ENCODE measurements around the gene RUNX1.

Gene RUNX1

DNA sequence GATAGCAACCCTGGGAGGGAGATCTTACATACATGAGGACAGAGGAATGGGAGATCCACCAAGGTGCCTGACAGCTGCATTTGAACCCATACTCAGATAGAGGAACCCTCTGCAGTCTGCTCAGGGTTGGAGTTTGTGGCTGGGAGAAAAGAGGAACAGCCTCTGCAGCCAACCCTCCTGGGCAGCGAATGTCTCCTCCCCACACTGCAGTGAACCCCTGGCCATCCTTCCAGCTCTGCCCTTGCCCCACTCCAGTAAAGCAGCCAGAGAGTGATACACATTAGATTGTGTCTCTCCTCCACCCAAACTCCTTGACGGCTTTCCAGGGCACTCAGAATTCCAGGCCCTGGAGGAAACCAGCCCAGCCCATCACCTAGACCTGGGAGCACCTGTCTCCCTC is 137.7 kb downstream of the RUNX1 start:
- no peak for TF ChIP-seq GATA2 (IDR thresholded peaks at IDR 0.05; ENCODE audit: low read depth, low read length)
- no peak for TF ChIP-seq GATA3 (IDR thresholded peaks at IDR 0.05; ENCODE audit: low read depth, low read length)

DNA sequence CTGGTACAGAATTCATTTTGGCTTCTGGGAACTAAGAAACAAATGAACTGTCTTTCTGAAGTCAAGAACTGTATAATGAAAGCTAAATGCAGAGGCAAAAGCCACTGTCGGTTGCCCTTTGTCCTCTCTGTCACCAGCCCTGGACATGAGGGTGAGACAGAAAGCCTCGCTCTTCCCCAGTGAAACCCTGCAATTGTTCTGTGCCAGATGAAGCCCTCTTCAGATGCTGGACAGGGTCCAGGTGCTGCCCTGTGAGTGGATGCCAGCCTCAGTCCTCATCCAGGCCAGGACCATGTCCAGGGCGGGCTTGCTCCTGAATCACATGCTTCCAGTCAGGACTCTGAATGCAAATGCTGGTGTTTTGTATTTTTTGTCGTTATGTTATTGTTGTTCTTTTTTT is 138.7 kb downstream of the RUNX1 start:
- TF ChIP-seq GATA2 (IDR thresholded peaks at IDR 0.05; ENCODE audit: low read depth, low read length): no peak
- TF ChIP-seq GATA3 (IDR thresholded peaks at IDR 0.05; ENCODE audit: low read depth, low read length): no peak

DNA sequence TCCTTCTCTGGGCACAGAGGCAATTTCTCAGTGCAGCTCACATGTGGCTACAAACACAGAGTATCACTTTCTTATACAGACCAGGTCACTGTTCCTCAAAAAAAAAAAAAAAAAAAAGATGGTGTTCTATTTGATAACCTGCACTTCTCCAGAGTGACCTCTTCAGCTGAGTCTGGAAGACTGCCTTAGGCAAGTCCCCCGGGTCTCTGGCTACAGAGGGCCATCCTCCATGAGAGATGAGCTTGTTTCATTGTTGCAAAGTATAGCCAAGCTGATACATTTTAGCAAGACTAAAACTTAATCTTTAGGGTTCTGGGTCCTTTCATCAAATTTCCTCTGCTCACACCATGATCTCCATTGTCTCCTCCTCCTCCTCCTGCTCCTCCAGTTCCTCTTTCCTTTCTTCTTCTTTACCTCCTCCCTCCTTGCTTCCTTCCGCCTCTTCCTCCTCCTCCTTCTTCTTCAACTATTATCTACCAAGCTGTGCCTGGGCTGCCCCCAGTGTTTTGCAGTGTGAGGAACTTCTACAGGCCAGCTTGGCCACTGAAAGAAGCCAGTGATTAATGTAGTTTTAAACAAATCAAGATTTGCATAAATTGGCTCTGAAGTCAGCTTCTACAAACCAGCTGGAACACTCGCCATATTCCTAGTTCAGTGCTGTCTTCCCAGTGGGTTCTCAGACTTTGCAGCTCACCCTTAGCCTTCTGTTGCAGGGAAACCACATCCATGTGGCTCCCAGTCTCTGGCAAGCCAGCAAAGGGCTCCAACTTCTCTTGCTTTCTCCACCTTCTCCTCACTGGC is 139.4 kb downstream of the RUNX1 start:
- TF ChIP-seq GATA3 (IDR thresholded peaks at IDR 0.05; ENCODE audit: low read depth, low read length) (no peak), GATA2 (IDR thresholded peaks at IDR 0.05; ENCODE audit: low read depth, low read length) (no peak)

DNA sequence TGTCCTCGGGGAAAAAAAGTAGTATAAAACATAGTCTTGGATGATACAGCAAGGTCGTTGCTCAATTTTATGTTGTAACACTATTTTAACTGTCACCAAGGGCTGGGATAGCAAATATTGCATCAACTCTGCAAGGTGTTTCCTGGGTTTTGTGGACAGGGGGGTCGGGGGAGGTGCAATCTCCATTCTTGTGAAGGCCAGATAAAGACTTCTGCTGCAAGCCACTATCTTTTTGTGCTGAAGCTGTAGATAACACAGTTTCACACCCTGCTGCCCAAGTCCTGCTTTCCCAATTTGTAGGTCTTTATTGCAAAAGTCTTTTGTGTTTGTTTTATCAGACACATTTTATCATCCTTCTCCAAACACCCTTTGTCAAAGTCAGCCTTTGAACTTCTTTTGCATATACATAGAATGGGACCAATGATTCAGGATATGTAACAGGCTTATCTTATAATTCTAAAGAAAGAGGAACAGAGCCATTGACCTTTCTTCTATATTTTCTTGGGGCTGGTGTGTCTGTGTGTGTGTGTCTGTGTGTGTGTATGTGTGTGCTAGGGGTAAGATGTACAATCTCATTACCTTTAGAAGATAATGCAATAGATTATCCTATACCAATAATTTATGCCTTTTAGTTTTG is 140.6 kb downstream of the RUNX1 start:
- TF ChIP-seq GATA2 (IDR thresholded peaks at IDR 0.05; ENCODE audit: low read depth, low read length) (no peak), GATA3 (IDR thresholded peaks at IDR 0.05; ENCODE audit: low read depth, low read length) (no peak)

DNA sequence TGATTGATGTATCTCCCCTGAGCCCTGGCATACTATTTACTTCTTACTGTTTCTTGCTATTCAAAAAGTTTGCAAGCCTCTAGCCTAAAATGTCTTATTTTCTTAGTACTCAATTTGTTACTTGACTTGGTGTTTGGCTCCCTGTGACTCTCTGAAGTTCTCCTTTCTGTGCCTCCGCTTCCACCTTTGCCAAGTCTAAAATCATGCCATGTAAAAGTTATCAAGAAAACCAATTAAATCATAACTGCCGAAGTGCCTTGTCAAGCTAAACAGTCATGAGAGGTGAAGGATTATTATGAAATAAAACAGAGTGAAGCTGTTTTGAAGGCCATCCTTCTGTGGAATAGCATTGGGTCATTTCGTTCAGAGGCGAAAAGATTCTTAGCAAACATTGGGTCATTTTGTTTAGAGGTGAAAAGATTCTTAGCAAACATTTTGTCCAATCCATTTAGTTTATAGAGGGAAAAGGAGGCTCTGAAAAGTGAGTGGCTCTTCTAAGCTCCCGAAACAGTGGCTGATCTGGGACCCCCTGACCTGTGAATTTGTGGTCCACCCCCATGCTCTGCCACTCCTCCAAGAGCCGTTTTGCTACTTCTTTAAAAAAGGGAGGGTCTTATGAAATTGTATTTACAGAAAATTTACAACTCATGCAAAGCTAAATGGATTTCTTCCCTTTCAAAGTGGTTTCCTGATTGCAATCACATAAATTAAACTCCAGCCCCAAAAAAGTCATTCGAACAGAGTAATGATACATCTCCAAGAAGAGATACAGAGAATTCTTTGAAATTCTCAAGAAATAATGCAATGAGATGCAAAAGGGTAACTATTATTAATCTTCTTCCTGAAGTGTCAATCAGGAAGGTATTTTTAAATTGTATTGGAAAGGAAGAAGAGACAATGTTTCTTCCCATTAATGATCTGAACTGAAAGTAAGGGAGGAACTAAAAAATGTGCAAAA is 141.4 kb downstream of the RUNX1 start:
- TF ChIP-seq GATA2 (IDR thresholded peaks at IDR 0.05; ENCODE audit: low read depth, low read length) (no peak), GATA3 (IDR thresholded peaks at IDR 0.05; ENCODE audit: low read depth, low read length) (no peak)

DNA sequence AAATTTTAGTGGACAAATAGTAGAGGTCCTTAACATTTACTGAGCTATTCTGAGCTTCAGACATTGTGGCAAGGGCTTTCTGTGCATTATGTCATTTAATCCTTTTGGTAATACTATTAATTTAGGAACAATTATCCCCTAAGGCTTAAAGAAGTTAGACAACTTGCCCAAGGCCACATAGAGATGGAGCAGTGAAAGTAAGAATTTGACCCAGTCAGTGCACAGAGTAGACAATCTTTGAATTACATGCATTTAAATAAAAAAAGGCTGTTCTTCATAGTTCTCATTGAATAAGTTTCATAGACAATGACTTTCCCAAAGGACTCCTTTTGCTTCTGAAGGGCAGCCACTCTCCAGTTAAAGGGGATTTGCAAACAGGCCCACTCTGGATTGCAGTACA is 142.7 kb downstream of the RUNX1 start:
- TF ChIP-seq GATA2 (IDR thresholded peaks at IDR 0.05; ENCODE audit: low read depth, low read length) (no peak), GATA3 (IDR thresholded peaks at IDR 0.05; ENCODE audit: low read depth, low read length) (no peak)

DNA sequence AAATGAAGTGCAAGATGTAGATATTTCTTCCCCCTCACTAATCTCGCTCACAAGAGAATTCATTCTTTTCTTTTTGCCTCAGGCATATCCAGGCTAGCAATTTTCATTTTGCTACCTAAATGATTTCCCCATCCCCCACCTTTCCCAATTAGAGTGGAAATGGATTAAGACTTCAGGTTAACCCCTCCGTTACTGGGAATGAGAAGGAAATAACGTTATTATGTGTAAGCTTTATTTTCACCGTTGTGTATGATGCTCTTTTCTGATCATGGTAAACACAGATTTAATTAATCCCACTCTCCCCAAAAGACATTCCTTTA is 143.9 kb downstream of the RUNX1 start:
- no peak for TF ChIP-seq GATA2 (IDR thresholded peaks at IDR 0.05; ENCODE audit: low read depth, low read length)
- no peak for TF ChIP-seq GATA3 (IDR thresholded peaks at IDR 0.05; ENCODE audit: low read depth, low read length)

DNA sequence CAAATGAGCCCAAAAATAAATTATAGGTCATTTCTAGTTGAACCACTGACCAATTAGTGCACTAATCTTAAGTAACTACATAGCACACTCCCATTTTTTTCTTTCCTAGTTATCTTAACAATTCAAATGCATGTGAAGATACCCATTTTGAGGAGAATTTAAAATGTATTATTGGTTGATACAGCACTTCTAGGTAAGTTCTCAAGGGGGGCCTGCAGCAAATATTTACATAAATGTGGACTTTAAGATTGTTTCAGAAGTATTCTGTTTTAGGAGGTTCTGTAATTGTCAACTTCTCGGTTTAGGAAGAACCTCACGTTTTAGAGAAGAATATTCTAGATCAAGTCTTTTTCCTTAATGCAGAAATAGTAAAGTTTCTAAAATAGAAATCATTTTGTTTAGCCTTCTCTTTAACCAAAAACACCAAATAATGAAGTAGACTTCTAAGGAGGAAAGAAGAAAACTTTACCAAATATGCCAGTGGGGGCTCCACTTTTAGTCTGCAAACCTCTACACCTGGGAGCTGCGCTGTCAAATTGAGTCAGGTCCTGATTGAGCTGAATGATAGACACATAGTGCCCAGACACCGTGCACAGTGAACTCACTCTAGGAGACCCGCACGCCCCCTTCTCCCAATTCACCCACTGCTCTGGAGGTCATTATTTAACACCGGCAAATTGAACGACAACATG is 144.4 kb downstream of the RUNX1 start:
- no peak for TF ChIP-seq GATA3 (IDR thresholded peaks at IDR 0.05; ENCODE audit: low read depth, low read length)
- TF ChIP-seq GATA2 (IDR thresholded peaks at IDR 0.05; ENCODE audit: low read depth, low read length): no peak

DNA sequence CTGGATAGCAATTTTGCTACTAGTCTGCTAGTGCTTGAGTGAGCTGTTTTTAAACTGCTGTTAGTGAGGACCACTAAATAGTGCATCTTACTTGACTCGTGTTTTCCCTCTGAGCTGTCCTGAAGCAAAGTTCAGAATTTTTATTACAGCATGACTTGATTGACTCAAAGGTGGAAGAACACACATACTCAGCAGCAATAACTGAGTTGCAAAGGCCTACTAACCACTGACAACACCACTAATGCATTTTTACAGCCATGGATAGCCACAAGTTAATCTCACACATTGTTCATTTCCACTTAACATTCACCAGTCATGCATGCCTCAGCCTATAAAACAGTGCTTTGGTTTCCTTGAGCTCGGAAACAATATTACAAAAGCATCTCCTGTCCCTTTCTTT is 148.7 kb downstream of the RUNX1 start:
- no peak for TF ChIP-seq GATA3 (IDR thresholded peaks at IDR 0.05; ENCODE audit: low read depth, low read length)
- no peak for TF ChIP-seq GATA2 (IDR thresholded peaks at IDR 0.05; ENCODE audit: low read depth, low read length)

DNA sequence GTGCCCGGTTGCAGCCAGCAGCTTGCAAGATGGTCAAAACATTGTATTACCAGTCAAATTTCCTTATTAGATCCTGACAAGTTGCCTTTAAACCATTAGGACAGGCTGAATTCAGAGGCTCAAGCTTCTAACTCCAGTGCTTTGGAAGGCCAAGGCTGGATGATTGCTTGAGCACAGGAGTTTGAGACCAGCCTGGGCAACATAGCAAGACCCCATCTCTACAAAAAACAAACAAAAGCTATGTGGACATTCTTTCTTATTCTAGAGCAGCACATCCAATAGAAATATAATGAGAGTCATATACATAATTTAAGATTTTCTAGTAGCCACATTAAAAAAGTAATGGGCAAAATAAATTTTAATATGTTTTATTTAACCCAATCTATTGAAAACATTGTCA is 149.3 kb downstream of the RUNX1 start:
- TF ChIP-seq GATA2 (IDR thresholded peaks at IDR 0.05; ENCODE audit: low read depth, low read length) (no peak), GATA3 (IDR thresholded peaks at IDR 0.05; ENCODE audit: low read depth, low read length) (no peak)

DNA sequence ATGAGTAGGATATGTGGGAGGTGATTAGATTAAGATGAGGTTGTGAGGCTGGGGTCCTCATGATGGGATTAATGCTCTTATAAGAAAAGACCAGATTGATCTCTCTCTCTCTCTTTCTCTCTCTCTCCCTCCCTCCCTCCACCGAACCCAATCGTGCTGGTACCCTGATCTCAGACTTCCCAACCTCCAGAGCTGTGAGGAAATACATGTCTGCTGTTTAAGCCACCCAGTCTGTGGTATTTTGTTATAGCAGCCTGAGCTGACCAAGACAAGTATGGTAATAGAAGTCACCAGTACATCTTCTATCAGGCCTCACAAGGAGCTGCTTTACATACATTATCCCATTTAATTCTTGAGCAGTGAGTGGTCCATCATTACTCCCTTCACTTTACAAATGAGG is 149.8 kb downstream of the RUNX1 start:
- no peak for TF ChIP-seq GATA3 (IDR thresholded peaks at IDR 0.05; ENCODE audit: low read depth, low read length)
- no peak for TF ChIP-seq GATA2 (IDR thresholded peaks at IDR 0.05; ENCODE audit: low read depth, low read length)

DNA sequence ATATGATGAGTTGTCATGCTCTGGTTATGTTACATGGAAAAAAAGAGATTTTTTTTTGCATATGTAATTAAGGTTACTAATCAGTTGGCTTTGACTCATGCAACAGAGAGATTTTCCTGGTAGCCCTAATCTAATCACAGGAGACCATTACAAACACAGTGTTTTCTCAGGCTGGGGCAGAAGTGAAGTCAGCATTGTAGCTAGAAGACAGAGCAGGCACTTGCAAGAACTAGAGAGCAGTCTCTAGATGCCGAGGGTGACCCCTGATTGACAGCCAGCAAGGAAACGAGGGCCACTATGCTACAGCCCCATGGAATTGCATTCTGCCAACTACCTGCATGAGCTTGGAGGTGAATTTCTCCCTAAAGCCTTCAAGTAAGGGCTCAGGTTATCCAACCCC is 151.3 kb downstream of the RUNX1 start:
- TF ChIP-seq GATA3 (IDR thresholded peaks at IDR 0.05; ENCODE audit: low read depth, low read length) (no peak), GATA2 (IDR thresholded peaks at IDR 0.05; ENCODE audit: low read depth, low read length) (no peak)

DNA sequence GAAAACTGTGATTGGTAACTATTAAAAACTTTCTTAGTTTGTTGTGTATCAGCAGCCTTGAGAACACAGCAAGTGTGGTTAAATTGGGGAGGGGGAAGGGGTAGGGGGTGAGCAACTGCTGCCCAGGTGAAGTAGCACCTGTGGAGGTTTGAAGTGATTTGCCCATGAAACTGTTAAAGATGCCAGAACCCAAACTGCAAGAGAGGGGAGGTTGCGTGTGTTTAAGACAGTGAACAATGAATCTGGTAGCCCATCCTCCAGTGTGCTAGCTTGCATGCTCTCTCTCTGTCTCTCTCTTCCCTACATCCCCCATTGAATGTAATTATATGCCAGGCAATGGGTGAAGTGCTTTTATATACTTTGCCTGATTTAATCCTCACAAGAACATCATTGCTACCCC is 154.7 kb downstream of the RUNX1 start:
- TF ChIP-seq GATA3 (IDR thresholded peaks at IDR 0.05; ENCODE audit: low read depth, low read length): no peak
- TF ChIP-seq GATA2 (IDR thresholded peaks at IDR 0.05; ENCODE audit: low read depth, low read length): no peak

DNA sequence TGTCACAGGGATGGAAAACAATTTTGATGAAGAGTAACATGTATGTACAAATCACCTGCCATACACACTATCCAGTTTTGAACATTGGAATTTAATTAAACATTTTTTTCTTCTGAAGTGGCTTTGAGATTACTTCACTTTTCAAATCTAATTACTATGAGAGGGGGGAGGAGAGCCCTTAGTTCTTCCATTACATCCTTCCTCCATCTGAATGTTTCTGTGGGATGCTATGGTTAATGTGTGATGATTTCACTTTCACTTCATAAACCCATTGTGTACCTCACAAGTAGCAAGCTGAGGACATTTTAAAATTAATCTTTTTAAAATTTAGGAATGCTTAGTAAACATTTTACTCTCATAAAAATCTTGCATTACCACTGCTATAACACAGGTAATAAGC is 156.9 kb downstream of the RUNX1 start:
- TF ChIP-seq GATA2 (IDR thresholded peaks at IDR 0.05; ENCODE audit: low read depth, low read length) (no peak), GATA3 (IDR thresholded peaks at IDR 0.05; ENCODE audit: low read depth, low read length) (no peak)
